CD14-positive monocyte (primary cell): ENCODE results near the gene RESP18. TPM values are rescaled to one million over a fixed set of nuclear protein-coding genes. Genes with fewer than 3 reads are reported as not detected.
"Not testable (repeated sequence)": the region's sequence is repeated elsewhere in the genome, so short reads cannot be mapped to it uniquely, and the experiment has no call there.

ENCODE experiments used
- DNase-seq, 3 donors: peaks; one replicate each; pipeline ENCODE4 v3.0.0-alpha.2; 2011 to 2022
- H2AFZ ChIP-seq: 2 replicates; pipeline ENCODE4 v1.6.0; 2012; ENCODE audit warnings: mild to moderate bottlenecking, low read depth, low read length, inconsistent platforms; ENCODE audit not compliant: insufficient read depth, poor library complexity, severe bottlenecking
- H3K27ac ChIP-seq, 2 donors: 1 replicate in 1 of 2; 2 replicates in 1 of 2; pipeline ENCODE4 v1.5.1; 2012 to 2013; ENCODE audit warnings: low read length in 2 of 2, control low read depth in 1 of 2, inconsistent platforms in 1 of 2, low read depth in 1 of 2, mild to moderate bottlenecking in 1 of 2
- H3K27me3 ChIP-seq, 2 donors: one replicate each; pipeline versions ENCODE4 v1.6.0 to v1.6.1; 2011 to 2013; ENCODE audit warnings: low read length in 2 of 2; ENCODE audit not compliant: control insufficient read depth in 2 of 2, insufficient read depth in 2 of 2
- H3K36me3 ChIP-seq, 2 donors: replicated peaks in 1 of 2; 1 replicate in 1 of 2; 2 replicates in 1 of 2; pipeline versions ENCODE4 v1.5.1 to v1.6.1; 2012 to 2013; ENCODE audit warnings: low read length in 2 of 2, control low read depth in 1 of 2, inconsistent platforms in 1 of 2, mild to moderate bottlenecking in 1 of 2; ENCODE audit not compliant: insufficient read depth in 2 of 2, control insufficient read depth in 1 of 2
- H3K4me1 ChIP-seq, 2 donors: 1 replicate in 1 of 2; 2 replicates in 1 of 2; pipeline versions ENCODE4 v1.5.1 to v1.6.1; 2012 to 2013; ENCODE audit warnings: low read length in 2 of 2, control low read depth in 1 of 2, inconsistent platforms in 1 of 2, mild to moderate bottlenecking in 1 of 2, moderate library complexity in 1 of 2; ENCODE audit not compliant: insufficient read depth in 2 of 2, control insufficient read depth in 1 of 2
- H3K4me2 ChIP-seq: replicated peaks from 2 replicates; pipeline ENCODE3; 2012; ENCODE audit warnings: low read length, moderate library complexity, mild to moderate bottlenecking; ENCODE audit not compliant: poor library complexity, severe bottlenecking; ENCODE audit errors: extremely low read depth
- H3K4me3 ChIP-seq, 3 experiments: fragments of 200-600 bp in 1 of 3; sonication (generic) in 1 of 3; replicated peaks in 1 of 3; 1 replicate in 2 of 3; 2 replicates in 1 of 3; pipeline ENCODE4 v1.5.1; 2011 to 2013; ENCODE audit warnings: low read length in 3 of 3, mild to moderate bottlenecking in 3 of 3, control low read depth in 2 of 3, low read depth in 2 of 3, inconsistent platforms in 1 of 3, moderate library complexity in 1 of 3
- H3K79me2 ChIP-seq: 2 replicates; pipeline ENCODE4 v1.6.0; 2012; ENCODE audit warnings: mild to moderate bottlenecking, control low read depth, inconsistent platforms, low read length, moderate library complexity; ENCODE audit not compliant: insufficient read depth
- H3K9ac ChIP-seq: 2 replicates; pipeline ENCODE4 v1.6.0; 2017; ENCODE audit warnings: low read length, mild to moderate bottlenecking; ENCODE audit not compliant: insufficient read depth, poor library complexity, severe bottlenecking
- H3K9me3 ChIP-seq, 2 donors: replicated peaks in 1 of 2; 1 replicate in 1 of 2; 2 replicates in 1 of 2; pipeline versions ENCODE4 v1.5.1 to v1.6.1; 2012 to 2013; ENCODE audit warnings: low read length in 2 of 2, control low read depth in 1 of 2; ENCODE audit not compliant: control insufficient read depth in 1 of 2, insufficient read depth in 1 of 2
- H4K20me1 ChIP-seq: 2 replicates; pipeline ENCODE4 v1.6.0; 2012; ENCODE audit warnings: mild to moderate bottlenecking, low read length, control low read depth, moderate library complexity; ENCODE audit not compliant: insufficient read depth
- H3K27ac Mint-ChIP-seq, 7 donors: one replicate each; pipeline ENCODE4 v1.8.0; 2020; ENCODE audit warnings: mild to moderate bottlenecking in 7 of 7, mixed read lengths in 7 of 7, moderate library complexity in 6 of 7, inconsistent platforms in 2 of 7
- H3K27me3 Mint-ChIP-seq, 3 donors: one replicate each; pipeline ENCODE4 v1.8.0; 2021 to 2022; ENCODE audit warnings: low read depth in 3 of 3, mild to moderate bottlenecking in 3 of 3, mixed read lengths in 3 of 3, moderate library complexity in 3 of 3, inconsistent platforms in 1 of 3
- H3K36me3 Mint-ChIP-seq, 2 donors: one replicate each; pipeline ENCODE4 v1.8.0; 2020; ENCODE audit warnings: mixed read lengths in 2 of 2, inconsistent platforms in 1 of 2, mild to moderate bottlenecking in 1 of 2
- H3K4me1 Mint-ChIP-seq: one replicate; pipeline ENCODE4 v1.8.0; 2020; ENCODE audit warnings: mild to moderate bottlenecking, mixed read lengths
- H3K4me3 Mint-ChIP-seq, 2 donors: one replicate each; pipeline ENCODE4 v1.8.0; 2020; ENCODE audit warnings: mild to moderate bottlenecking in 2 of 2, mixed read lengths in 2 of 2, moderate library complexity in 1 of 2
- H3K9me3 Mint-ChIP-seq, 7 donors: one replicate each; pipeline ENCODE4 v1.8.0; 2020 to 2022; ENCODE audit warnings: mixed read lengths in 7 of 7, mild to moderate bottlenecking in 6 of 7, moderate library complexity in 6 of 7, inconsistent platforms in 2 of 7
- WGBS: methylation state at CpG from one replicate; pipeline ENCODE4 v1.1.5; 2013; ENCODE audit warnings: missing lambda C conversion rate; ENCODE audit not compliant: insufficient coverage; 5-methylcytosine and 5-hydroxymethylcytosine counted together
- intact Hi-C, 2 donors: fragments of 100-400 bp; cut with micrococcal nuclease; formaldehyde crosslinking; loops; one replicate each; pipeline versions ENCODE4 v1.15.0 to v1.15.1; 2023
- polyA plus RNA-seq, 3 donors: library from polyadenylated mRNA; depleted of rRNA in 1 of 3; unstranded in 2 of 3; stranded (reverse) in 1 of 3; fragments of 300-500 nt in 2 of 3; fragments of >200 nt in 1 of 3; fragmentation: Illumina TruSeq in 2 of 3; gene quantifications; 1 replicate in 2 of 3; 2 replicates in 1 of 3; pipeline ENCODE4 v1.2.3, GENCODE V29; 2012 to 2021
- TF ChIP-seq, protein P1 (sequence below): fragments of 200-600 bp; IDR thresholded peaks from one replicate; pipeline ENCODE4 v1.8.0; 2022; ENCODE audit warnings: antibody characterized with exemption, mild to moderate bottlenecking

The RESP18 gene
- polyA plus RNA-seq, 3 donors = not detected

DNA sequence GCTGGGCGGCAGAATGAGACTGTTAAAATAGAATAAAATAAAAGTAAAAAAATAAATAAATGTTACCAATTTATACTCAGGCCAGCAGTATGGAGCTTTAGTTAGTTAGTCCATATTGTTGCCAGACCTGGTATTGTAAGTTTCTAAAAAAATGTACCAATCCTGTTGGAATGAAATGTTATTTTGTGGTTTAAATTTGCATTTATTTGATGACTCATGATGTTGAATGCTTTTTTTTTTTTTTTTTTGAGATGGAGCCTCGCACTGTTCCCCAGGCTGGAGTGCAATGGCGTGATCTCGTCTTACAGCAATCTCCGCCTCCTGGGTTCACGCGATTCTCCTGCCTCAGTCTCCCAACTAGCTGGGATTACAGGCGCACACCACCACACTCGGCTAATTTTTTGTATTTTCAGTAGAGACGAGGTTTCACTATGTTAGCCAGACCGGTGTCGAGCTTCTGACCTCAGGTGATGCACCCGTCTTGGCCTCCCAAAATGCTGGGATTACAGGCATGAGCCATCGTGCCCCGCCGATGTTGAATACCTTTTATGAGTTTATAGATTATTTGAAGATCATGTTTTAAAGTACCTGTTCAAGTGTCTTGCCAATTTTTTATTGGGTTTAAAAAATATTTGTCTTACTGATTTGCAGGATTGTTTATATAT is 17.6 kb downstream of the RESP18 start:
- Mint-ChIP-seq H3K4me1 (no peaks in the 10 kb centered on the region), H3K27me3 (peaks cover 13 to 24% (median 20%) of the 10 kb centered on the region in 3 donors), H3K36me3 (no peaks in the 10 kb centered on the region), H3K4me3 (peak overlapping the region in 1 of 2 donors; percentile 30), H3K9me3 (peaks cover 0 to 5% (median 4%) of the 10 kb centered on the region in 7 donors), H3K27ac (no peak overlapping the region)
- Histone ChIP-seq H3K36me3 (no peaks in the 10 kb centered on the region), H3K79me2 (no peaks in the 10 kb centered on the region), H3K9me3 (no peaks in the 10 kb centered on the region), H3K4me2 (no peak overlapping the region), H3K4me1 (no peaks in the 10 kb centered on the region), H4K20me1 (no peaks in the 10 kb centered on the region), H3K27me3 (peaks cover 5 to 13% of the 10 kb centered on the region in 2 donors), H2AFZ (no peak overlapping the region), H3K4me3 (no peak overlapping the region), H3K9ac (no peak overlapping the region), H3K27ac (no peak overlapping the region)
- TF ChIP-seq, protein P1, sequence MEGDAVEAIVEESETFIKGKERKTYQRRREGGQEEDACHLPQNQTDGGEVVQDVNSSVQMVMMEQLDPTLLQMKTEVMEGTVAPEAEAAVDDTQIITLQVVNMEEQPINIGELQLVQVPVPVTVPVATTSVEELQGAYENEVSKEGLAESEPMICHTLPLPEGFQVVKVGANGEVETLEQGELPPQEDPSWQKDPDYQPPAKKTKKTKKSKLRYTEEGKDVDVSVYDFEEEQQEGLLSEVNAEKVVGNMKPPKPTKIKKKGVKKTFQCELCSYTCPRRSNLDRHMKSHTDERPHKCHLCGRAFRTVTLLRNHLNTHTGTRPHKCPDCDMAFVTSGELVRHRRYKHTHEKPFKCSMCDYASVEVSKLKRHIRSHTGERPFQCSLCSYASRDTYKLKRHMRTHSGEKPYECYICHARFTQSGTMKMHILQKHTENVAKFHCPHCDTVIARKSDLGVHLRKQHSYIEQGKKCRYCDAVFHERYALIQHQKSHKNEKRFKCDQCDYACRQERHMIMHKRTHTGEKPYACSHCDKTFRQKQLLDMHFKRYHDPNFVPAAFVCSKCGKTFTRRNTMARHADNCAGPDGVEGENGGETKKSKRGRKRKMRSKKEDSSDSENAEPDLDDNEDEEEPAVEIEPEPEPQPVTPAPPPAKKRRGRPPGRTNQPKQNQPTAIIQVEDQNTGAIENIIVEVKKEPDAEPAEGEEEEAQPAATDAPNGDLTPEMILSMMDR = no peak
- DNase-seq = no peak
- WGBS = 92% methylated on average over 12 of the region's 16 CpGs
- intact Hi-C loops = no loop called here

DNA sequence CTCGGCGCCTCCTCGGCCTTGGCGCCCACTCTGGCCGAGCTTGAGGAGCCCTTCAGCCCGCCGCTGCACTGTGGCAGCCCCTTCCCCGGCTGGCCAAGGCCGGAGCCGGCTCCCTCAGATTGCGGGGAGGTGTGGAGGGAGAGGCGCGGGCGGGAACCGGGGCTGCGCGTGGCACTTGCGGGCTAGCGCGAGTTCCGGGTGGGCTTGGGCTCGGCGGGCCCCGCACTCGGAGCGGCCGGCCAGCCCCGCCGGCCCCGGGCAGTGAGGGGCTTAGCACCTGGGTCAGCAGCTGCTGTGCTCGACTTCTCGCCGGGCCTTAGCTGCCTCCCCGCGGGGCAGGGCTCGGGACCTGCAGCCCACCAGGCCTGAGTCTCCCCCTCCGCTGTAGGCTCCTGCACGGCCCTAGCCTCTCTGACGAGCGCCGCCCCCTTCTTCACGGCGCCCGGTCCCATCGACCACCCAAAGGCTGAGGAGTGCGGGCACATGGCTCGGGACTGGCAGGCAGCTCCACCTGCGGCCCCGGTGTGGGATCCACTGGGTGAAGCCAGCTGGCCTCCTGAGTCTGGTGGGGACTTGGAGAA is 19.8 kb downstream of the RESP18 start:
- whole genome bisulfite sequencing = 96% methylated on average over 29 of the region's 49 CpGs
- H3K27me3 ChIP-seq = peaks cover 24 to 34% of the 10 kb centered on the region in 2 donors
- intact Hi-C loops, DNase-seq, H3K4me3 ChIP-seq, H3K4me3 Mint-ChIP-seq, H3K27ac Mint-ChIP-seq, H3K4me1 Mint-ChIP-seq, H3K9ac ChIP-seq, H3K36me3 Mint-ChIP-seq, H2AFZ ChIP-seq, H3K79me2 ChIP-seq, H3K4me1 ChIP-seq, H3K27ac ChIP-seq, H3K9me3 ChIP-seq, H3K36me3 ChIP-seq, H3K4me2 ChIP-seq, H4K20me1 ChIP-seq: not testable (repeated sequence)
- peaks cover 0 to 19% (median 7%) of the 10 kb centered on the region in 7 donors for H3K9me3 Mint-ChIP-seq
- peaks cover 31 to 42% (median 32%) of the 10 kb centered on the region in 3 donors for H3K27me3 Mint-ChIP-seq
